ENCODE measurements around the gene PPARD.
"Not testable (repeated sequence)": the region's sequence is repeated elsewhere in the genome, so short reads cannot be mapped to it uniquely, and the experiment has no call there.

PPARD gene

DNA sequence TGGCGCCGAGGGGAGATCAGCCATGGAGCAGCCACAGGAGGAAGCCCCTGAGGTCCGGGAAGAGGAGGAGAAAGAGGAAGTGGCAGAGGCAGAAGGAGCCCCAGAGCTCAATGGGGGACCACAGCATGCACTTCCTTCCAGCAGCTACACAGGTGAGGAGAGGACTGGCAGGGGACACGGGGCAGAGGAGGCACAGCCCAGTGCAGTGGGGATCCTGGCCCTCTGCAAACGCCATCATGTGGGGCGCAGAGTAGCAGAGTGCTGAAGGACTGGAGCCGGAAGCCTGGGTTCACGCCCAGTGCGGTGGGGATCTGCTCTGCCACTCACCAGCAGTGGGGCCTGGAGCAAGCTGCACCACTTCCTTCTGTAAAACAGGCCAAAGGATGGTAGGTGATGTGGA, 68.7 kb downstream of the PPARD start:
- no peak for FAIRE-seq
- no peak for TF ChIP-seq POLR2A (IDR thresholded peaks at IDR 0.05; ENCODE audit: low read depth, low read length)

GRCh38 chr6:35412102-35412501, 69.7 kb downstream of the PPARD start:
- no peak for TF ChIP-seq POLR2A (IDR thresholded peaks at IDR 0.05; ENCODE audit: low read depth, low read length)
- FAIRE-seq (no peak), DNase-seq (ENCODE audit: insufficient read length, low spot score) (no peak)

More for the DNA sequence above, 68.7 kb downstream of the PPARD start:
- DNase-seq (ENCODE audit: insufficient read length, low spot score) = no peak

DNA sequence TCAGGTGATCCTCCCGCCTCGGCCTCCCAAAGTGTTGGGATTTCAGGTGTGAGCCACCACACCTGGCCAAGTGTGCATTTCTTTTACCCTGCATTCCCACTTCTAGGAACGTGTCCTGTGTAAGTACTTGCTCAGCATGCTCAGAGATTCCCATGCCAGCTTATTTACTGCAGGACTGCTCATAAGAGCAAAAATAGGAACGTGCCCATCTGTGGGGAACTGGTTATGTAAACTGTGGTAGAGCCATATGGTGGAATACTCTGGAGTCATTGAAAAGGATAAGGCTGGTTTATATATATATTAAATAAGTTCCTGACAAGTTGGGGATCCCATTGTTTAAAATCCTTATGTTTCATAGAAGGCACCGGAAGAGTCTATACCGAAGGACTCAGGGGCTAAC, 71.6 kb downstream of the PPARD start:
- FAIRE-seq (no peak), DNase-seq (ENCODE audit: insufficient read length, low spot score) (no peak)
- no peak for TF ChIP-seq POLR2A (IDR thresholded peaks at IDR 0.05; ENCODE audit: low read depth, low read length)

DNA sequence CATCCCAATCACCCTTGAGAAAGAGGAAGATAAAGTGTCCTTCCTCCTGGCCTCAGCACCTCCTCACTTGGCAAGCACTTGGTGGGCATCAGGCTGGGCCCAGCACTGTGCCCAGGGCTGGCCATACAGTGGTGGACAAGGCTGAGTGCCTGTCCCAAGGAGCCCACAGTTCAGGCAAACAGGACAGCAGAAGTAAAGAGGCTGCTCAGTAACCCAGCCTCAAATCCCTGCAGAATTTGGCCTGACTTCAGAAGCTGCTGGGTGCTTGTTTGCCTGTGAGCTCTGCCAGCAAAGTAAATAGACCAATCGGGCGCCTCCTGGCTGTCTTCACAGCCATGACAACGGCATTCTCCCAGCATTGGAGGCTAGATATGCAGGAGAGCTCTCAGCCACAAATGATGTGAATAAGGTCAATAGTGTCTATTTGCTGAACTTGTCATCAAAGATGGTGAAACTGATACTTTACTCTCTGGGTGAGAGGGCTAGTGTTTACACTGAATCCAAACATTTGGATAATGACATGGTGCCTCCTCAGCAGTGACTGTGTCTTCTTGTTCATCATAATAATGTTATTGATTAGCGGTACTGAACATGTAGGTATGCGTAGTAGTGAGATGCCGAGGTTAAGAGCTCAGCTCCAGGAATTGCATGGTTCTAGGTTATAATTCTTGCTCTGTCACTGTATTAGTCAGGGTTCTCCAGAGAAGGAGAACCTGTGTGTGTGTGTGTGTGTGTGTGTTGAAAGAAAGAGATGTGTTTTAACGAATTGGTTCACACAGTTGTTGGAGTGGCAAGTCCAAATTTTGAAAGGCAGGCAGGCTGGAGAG, 72.9 kb downstream of the PPARD start:
- FAIRE-seq (no peak), DNase-seq (ENCODE audit: insufficient read length, low spot score) (peak; percentile 65)
- TF ChIP-seq POLR2A (IDR thresholded peaks at IDR 0.05; ENCODE audit: low read depth, low read length) = no peak

DNA sequence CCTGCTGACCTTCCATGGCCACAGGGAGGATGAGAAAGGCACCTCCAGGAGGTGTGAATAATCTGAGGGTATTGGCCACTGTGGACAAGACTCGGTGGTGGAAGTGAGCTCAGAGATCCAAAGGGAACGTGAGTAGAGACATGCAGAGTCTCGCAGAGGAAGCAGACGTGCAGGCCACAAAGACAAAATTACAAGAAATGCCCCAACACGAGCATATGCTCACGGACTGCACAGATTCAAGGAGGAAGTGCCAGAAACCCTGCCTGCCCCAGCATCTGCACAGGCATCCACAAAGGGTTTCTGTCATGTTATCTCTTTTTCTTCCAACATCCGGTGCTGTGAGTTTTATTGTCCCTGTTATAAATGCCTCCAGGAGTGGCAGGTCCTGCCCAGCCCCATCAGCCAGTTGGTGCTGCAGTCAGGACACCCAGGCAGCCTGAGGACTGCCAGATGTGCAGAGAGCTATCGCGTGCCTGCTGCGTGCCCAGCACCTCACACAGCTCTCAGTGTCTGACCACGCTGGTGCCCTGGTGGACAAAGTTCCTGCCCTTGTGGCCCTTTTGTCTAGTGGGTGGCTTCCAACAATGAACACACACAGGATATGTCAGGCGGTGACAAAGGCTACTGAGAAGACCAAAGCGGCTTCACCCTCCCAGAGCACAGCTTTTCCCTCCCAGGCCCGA, 75.8 kb downstream of the PPARD start:
- no peak for TF ChIP-seq POLR2A (IDR thresholded peaks at IDR 0.05; ENCODE audit: low read depth, low read length)
- FAIRE-seq = no peak
- no peak for DNase-seq (ENCODE audit: insufficient read length, low spot score)

DNA sequence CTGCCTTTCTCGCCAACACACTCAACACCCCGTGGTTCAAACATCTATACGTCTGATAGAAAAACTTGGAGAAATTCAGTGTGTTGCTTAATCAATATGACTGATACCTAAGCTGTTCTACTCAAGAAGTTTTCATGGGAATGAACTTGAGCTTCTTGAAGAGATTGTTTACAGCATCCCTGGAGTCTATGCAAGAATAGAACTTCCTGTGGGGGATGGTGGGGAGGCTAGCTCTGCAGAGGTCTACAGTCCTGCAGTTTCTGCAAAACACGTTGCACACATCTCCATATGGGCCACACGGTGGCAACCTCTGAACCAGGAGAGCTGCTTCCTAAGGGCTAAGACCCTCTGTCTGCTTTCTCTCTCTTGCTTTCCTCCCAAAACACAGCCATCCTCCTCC, 77.1 kb downstream of the PPARD start:
- TF ChIP-seq POLR2A (IDR thresholded peaks at IDR 0.05; ENCODE audit: low read depth, low read length) = no peak
- no peak for FAIRE-seq
- no peak for DNase-seq (ENCODE audit: insufficient read length, low spot score)

- DNase-seq (ENCODE audit: insufficient read length, low spot score) (no peak), FAIRE-seq (no peak)
- TF ChIP-seq POLR2A (IDR thresholded peaks at IDR 0.05; ENCODE audit: low read depth, low read length) = no peak
Measured at GRCh38 chr6:35419961-35420360, 77.6 kb downstream of the PPARD start.

- FAIRE-seq = peak; percentile 84
- no peak for TF ChIP-seq POLR2A (IDR thresholded peaks at IDR 0.05; ENCODE audit: low read depth, low read length)
- DNase-seq (ENCODE audit: insufficient read length, low spot score) = peak; percentile 78
Measured at GRCh38 chr6:35425284-35425683, 82.9 kb downstream of the PPARD start.

DNA sequence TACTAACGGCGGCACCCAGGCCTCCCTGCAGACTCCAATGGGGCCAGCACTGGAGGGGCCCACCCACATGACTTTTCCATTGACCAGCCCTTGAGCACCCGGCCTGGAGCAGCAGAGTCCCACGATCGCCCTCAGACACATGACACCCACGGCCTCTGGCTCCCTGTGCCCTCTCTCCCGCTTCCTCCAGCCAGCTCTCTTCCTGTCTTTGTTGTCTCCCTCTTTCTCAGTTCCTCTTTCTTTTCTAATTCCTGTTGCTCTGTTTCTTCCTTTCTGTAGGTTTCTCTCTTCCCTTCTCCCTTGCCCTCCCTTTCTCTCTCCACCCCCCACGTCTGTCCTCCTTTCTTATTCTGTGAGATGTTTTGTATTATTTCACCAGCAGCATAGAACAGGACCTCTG, 83.7 kb downstream of the PPARD start:
- DNase-seq (ENCODE audit: insufficient read length, low spot score) = no peak
- FAIRE-seq = no peak
- no peak for TF ChIP-seq POLR2A (IDR thresholded peaks at IDR 0.05; ENCODE audit: low read depth, low read length)

DNA sequence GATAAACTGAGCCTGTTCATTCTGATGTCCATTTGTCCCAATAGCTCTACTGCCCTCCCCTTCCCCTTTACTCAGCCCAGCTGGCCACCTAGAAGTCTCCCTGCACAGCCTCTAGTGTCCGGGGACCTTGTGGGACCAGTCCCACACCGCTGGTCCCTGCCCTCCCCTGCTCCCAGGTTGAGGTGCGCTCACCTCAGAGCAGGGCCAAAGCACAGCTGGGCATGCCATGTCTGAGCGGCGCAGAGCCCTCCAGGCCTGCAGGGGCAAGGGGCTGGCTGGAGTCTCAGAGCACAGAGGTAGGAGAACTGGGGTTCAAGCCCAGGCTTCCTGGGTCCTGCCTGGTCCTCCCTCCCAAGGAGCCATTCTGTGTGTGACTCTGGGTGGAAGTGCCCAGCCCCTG, 85.1 kb downstream of the PPARD start:
- FAIRE-seq = no peak

GRCh38 chr6:35427851-35428321, 85.5 kb downstream of the PPARD start:
- TF ChIP-seq POLR2A (IDR thresholded peaks at IDR 0.05; ENCODE audit: low read depth, low read length) = no peak
- DNase-seq (ENCODE audit: insufficient read length, low spot score) (peak; percentile 40), FAIRE-seq (no peak)

More for the DNA sequence above, 85.1 kb downstream of the PPARD start:
- TF ChIP-seq POLR2A (IDR thresholded peaks at IDR 0.05; ENCODE audit: low read depth, low read length) = no peak
- DNase-seq (ENCODE audit: insufficient read length, low spot score) = no peak

DNA sequence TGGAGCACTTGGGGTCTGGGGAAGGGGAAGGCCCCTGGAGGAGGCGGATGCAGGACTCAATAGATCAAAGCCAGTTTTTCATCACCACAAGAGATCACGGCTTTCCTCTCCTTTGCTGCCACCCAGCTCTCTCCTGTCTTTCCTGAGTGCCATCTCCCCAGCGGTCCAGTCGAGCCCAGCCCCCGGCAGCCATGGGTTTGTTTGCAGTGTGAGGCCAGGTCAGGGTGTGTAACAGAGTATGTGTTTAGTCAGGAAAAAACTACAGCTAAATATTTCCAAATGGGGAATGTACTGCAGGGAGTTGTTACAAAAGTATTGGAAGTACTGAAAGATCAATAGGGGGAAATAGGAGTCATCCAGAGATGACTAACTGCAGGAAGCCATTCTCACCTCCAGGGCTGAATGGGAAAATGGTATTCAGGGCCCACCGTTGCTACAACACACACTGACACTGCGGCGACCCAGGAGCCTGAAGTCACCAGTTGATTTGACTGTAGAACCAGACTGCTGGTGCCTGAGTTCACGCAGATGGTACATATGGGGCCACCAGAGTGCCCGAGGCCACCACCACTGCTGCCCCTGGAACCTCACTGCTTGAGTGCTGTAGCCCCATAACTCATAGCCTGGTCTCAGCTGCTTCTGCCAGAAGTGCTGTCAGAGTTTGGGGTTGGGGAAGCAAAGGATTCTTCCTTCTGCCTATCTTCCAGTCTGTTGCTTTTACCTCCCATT, 86.2 kb downstream of the PPARD start:
- DNase-seq (ENCODE audit: insufficient read length, low spot score) = no peak
- TF ChIP-seq POLR2A (IDR thresholded peaks at IDR 0.05; ENCODE audit: low read depth, low read length) = no peak
- FAIRE-seq = no peak

- DNase-seq (ENCODE audit: insufficient read length, low spot score) (no peak), FAIRE-seq (no peak)
- no peak for TF ChIP-seq POLR2A (IDR thresholded peaks at IDR 0.05; ENCODE audit: low read depth, low read length)
Measured at GRCh38 chr6:35429463-35429862, 87.1 kb downstream of the PPARD start.

GRCh38 chr6:35432291-35432690, 89.9 kb downstream of the PPARD start:
- no peak for DNase-seq (ENCODE audit: insufficient read length, low spot score)
- no peak for TF ChIP-seq POLR2A (IDR thresholded peaks at IDR 0.05; ENCODE audit: low read depth, low read length)
- FAIRE-seq = no peak

GRCh38 chr6:35432702-35433101, 90.3 kb downstream of the PPARD start:
- FAIRE-seq = not testable (repeated sequence)

More at GRCh38 chr6:35432702-35433101, 90.3 kb downstream of the PPARD start:
- DNase-seq (ENCODE audit: insufficient read length, low spot score) = not testable (repeated sequence)

Measured in H54 (cell line).